Panc1 (cell line): Measurements from ENCODE around the gene MYO18B.

Source experiments
- CTCF ChIP-seq: fragments of 450-650 bp; IDR thresholded peaks from 2 replicates; pipeline ENCODE4 v1.5.1; 2017; ENCODE audit warnings: mild to moderate bottlenecking
- SIN3A ChIP-seq: IDR thresholded peaks from 2 replicates; pipeline ENCODE4 v1.6.1; 2012; ENCODE audit warnings: low read depth, mild to moderate bottlenecking, low read length, moderate library complexity, borderline replicate concordance; ENCODE audit not compliant: insufficient read depth

GRCh38 chr22:25701056-25701780 lies 40.8 kb upstream of the MYO18B start:
- TF ChIP-seq CTCF = no peak
- TF ChIP-seq SIN3A = no peak
